OCI-LY7 (cell line): ENCODE measurements around the gene GIGYF1. TPM values are rescaled to one million over a fixed set of nuclear protein-coding genes. Genes with fewer than 3 reads are reported as not detected.

Experiments used
- BruUV-seq: library from RNA; stranded (reverse); fragments of 400-500 nt; replicated peaks from 2 replicates; lab custom pipeline; 2021; lab: Mats Ljungman, UMichigan
- CTCF ChIA-PET: fragments of 300-600 bp; sonication (Branson Sonifier 250); formaldehyde crosslinking; loops from one replicate; lab custom pipeline; 2022; ENCODE audit warnings: antibody characterized with exemption; ENCODE audit not compliant: unreplicated experiment; lab: Charles Lee
- POLR2A ChIA-PET: fragments of 300-600 bp; sonication (Branson Sonifier 250); formaldehyde crosslinking; loops from one replicate; lab custom pipeline; 2022; ENCODE audit warnings: antibody characterized with exemption; lab: Charles Lee
- DNase-seq: peaks from one replicate; pipeline ENCODE4 v3.0.0-alpha.2; 2015; ENCODE audit warnings: low spot score
- H2AFZ ChIP-seq: fragments of 200-600 bp; sonication (generic), shearing (Covaris generic); 2 replicates; pipeline ENCODE4 v1.6.1; 2014; ENCODE audit warnings: mild to moderate bottlenecking, antibody characterized with exemption, low read length, moderate library complexity
- H3K27ac ChIP-seq: fragments of 200-600 bp; sonication (generic); 2 replicates; pipeline ENCODE4 v1.5.1; 2014; ENCODE audit warnings: mixed run types, low read depth, mild to moderate bottlenecking, moderate library complexity, low read length, inconsistent platforms; ENCODE audit not compliant: poor library complexity, severe bottlenecking
- H3K36me3 ChIP-seq: fragments of 200-600 bp; sonication (generic); 2 replicates; pipeline ENCODE4 v1.6.1; 2014; ENCODE audit warnings: mild to moderate bottlenecking, antibody characterized with exemption, low read length, moderate library complexity, mixed read lengths; ENCODE audit not compliant: insufficient read depth
- H3K4me1 ChIP-seq: fragments of 200-600 bp; sonication (generic); 2 replicates; pipeline ENCODE4 v1.5.1; 2014; ENCODE audit warnings: mild to moderate bottlenecking, low read length; ENCODE audit not compliant: insufficient read depth, poor library complexity, severe bottlenecking
- H3K4me2 ChIP-seq: fragments of 200-600 bp; sonication (generic); 2 replicates; pipeline ENCODE4 v1.6.1; 2014; ENCODE audit warnings: mild to moderate bottlenecking, low read length
- H3K4me3 ChIP-seq: fragments of 200-600 bp; sonication (generic); 2 replicates; pipeline ENCODE4 v1.5.1; 2014; ENCODE audit warnings: mild to moderate bottlenecking, low read depth, low read length; ENCODE audit not compliant: poor library complexity, severe bottlenecking
- H3K79me2 ChIP-seq: fragments of 200-600 bp; sonication (generic); 2 replicates; pipeline ENCODE4 v1.6.1; 2016; ENCODE audit warnings: low read depth, mild to moderate bottlenecking, low read length, moderate library complexity, mixed read lengths; ENCODE audit not compliant: insufficient read depth
- H3K9me2 ChIP-seq: fragments of 200-600 bp; sonication (generic); 2 replicates; pipeline ENCODE4 v1.6.1; 2016; ENCODE audit warnings: mild to moderate bottlenecking, low read length, mixed read lengths; ENCODE audit not compliant: insufficient read depth
- H3K9me3 ChIP-seq: fragments of 200-600 bp; sonication (generic); 2 replicates; pipeline ENCODE4 v1.6.1; 2014; ENCODE audit warnings: mild to moderate bottlenecking, mixed run types, low read length, mixed read lengths
- H4K20me1 ChIP-seq: fragments of 200-600 bp; sonication (generic); 2 replicates; pipeline ENCODE4 v1.6.1; 2014; ENCODE audit warnings: mild to moderate bottlenecking, antibody characterized with exemption, low read length, moderate library complexity, mixed read lengths; ENCODE audit not compliant: insufficient read depth
- EZH2phosphoT487 ChIP-seq: fragments of 200-600 bp; sonication (generic); IDR thresholded peaks from 2 replicates; pipeline ENCODE4 v1.6.1; 2018; ENCODE audit warnings: low read depth, borderline replicate concordance, mild to moderate bottlenecking, mixed run types, antibody characterized with exemption, low read length, moderate library complexity, mixed read lengths
- intact Hi-C: fragments of 100-400 bp; cut with micrococcal nuclease; formaldehyde crosslinking; loops from one replicate; pipeline ENCODE4 v1.10.0; 2022; ENCODE audit not compliant: unreplicated experiment
- total RNA-seq, 2 experiments: library from RNA; depleted of rRNA in 1 of 2; stranded (reverse); fragments of >200 nt in 1 of 2; shearing (Covaris generic) in 1 of 2; gene quantifications; 2 replicates each; pipeline ENCODE4 v1.2.3, GENCODE V29; 2014 to 2022
- TF ChIP-seq, protein P1 (sequence below): fragments of 200-600 bp; sonication (generic); conservative IDR thresholded peaks from 2 replicates; pipeline ENCODE4 v1.5.1; 2014; ENCODE audit warnings: mild to moderate bottlenecking, antibody characterized with exemption, low read length, moderate library complexity, mixed read lengths

GIGYF1 gene
- total RNA-seq, 2 experiments from 2014 or later = 40.2 to 52.0 TPM

DNA sequence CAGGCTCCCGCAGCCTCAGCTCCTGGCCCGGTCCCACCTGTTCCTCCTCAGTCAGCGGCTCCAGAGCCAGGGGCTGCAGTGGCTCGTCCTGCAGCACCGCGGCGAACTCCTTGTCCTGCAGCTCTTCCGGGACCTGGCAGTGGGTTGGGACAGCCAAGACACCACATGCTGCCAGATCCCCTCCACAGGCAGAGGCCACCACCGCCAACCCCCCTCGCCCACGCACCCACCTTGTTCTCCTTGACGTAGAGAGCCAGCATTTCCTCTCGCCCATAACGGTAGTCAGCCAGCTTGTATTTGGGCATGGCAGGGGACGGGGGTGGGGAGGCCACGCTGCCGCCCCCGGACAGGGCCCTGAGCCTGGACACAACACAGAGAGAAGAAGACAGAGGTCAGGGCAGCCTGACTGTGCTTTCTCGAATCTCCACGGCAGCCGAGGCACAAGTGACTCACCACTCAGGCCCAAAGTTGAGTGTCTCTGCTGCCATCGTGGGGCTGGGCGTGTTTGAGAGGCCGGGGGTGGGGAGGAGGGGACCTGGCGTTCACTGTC, 6.2 kb downstream of the GIGYF1 start:
- no peak for TF ChIP-seq EZH2phosphoT487
- TF ChIP-seq, protein P1, sequence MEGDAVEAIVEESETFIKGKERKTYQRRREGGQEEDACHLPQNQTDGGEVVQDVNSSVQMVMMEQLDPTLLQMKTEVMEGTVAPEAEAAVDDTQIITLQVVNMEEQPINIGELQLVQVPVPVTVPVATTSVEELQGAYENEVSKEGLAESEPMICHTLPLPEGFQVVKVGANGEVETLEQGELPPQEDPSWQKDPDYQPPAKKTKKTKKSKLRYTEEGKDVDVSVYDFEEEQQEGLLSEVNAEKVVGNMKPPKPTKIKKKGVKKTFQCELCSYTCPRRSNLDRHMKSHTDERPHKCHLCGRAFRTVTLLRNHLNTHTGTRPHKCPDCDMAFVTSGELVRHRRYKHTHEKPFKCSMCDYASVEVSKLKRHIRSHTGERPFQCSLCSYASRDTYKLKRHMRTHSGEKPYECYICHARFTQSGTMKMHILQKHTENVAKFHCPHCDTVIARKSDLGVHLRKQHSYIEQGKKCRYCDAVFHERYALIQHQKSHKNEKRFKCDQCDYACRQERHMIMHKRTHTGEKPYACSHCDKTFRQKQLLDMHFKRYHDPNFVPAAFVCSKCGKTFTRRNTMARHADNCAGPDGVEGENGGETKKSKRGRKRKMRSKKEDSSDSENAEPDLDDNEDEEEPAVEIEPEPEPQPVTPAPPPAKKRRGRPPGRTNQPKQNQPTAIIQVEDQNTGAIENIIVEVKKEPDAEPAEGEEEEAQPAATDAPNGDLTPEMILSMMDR = no peak
- Histone ChIP-seq H3K9me3 (no peaks in the 10 kb centered on the region), H3K4me2 (no peak overlapping the region), H3K9me2 (no peaks in the 10 kb centered on the region), H3K4me1 (peaks cover 21% of the 10 kb centered on the region), H2AFZ (no peak overlapping the region), H3K27ac (no peak overlapping the region), H3K79me2 (peaks cover 36% of the 10 kb centered on the region), H3K36me3 (peaks cover 79% of the 10 kb centered on the region), H4K20me1 (peaks cover 15% of the 10 kb centered on the region), H3K4me3 (no peak overlapping the region)
- DNase-seq = no peak
- ChIA-PET CTCF (no interaction called here), POLR2A (no interaction called here)
- intact Hi-C loops = no loop called here
- no TSS peak for BruUV-seq

DNA sequence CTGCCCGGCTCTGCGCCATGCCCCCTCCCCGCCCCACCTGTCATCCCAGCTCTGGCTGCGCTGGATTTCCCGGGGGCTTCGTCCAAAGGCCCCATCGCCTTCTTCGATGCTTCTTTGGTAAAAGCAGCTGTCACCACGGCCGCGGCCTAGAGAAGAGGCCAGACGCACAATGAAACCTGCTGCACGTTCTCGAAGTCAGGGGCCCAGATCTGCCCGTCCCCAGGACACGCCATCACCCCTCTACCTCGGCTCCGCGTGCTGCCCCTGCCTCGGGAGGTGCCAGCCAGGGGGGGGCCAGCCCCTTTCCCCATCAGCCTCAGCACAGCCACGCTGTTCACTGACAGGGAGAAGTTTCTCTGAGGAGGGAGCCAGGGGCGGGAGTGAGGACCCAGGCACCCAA, 6.8 kb downstream of the GIGYF1 start:
- no peak for DNase-seq
- Histone ChIP-seq H3K4me2 (no peak overlapping the region), H3K27ac (no peak overlapping the region), H3K79me2 (peaks cover 31% of the 10 kb centered on the region), H4K20me1 (peaks cover 9% of the 10 kb centered on the region), H3K4me3 (no peak overlapping the region), H3K4me1 (peaks cover 15% of the 10 kb centered on the region), H2AFZ (no peak overlapping the region), H3K9me2 (no peaks in the 10 kb centered on the region), H3K36me3 (peaks cover 84% of the 10 kb centered on the region), H3K9me3 (no peaks in the 10 kb centered on the region)
- BruUV-seq = no TSS peak
- ChIA-PET POLR2A (no interaction called here), CTCF (interaction anchor here (0.5 kb wide), 1 partner anchor 10 kb away, joined by 4 read pairs; no protein-coding TSS in a partner anchor)
- intact Hi-C loops = no loop called here
- TF ChIP-seq, protein P1 = no peak
- TF ChIP-seq EZH2phosphoT487 = no peak

DNA sequence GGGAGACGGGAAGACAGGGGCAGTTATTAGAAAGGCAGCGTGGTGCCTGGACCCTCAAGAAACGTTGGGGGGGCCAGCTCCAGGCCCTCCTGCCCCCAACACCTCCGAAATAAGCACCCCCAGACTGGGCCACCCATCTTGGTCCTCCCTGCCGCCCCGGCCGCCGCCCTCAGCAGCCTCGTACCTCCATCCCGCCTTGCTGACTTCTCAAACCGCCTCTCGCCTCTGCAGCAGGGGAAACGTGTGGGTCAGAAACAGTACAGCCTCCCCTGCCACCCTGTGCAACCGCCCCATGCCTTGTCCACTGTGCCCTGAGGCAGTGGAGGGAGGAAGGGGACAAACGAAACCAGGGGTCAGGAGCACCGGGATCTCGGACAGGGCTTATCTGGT, 7.2 kb downstream of the GIGYF1 start:
- intact Hi-C loops = no loop called here
- H4K20me1 ChIP-seq = peaks cover 6% of the 10 kb centered on the region
- ChIA-PET POLR2A (no interaction called here), CTCF (interaction anchor here (0.5 kb wide), 1 partner anchor 9 kb away, joined by 4 read pairs; no protein-coding TSS in a partner anchor)
- H3K4me2 ChIP-seq = no peak overlapping the region
- H3K9me3 ChIP-seq = no peaks in the 10 kb centered on the region
- TF ChIP-seq, protein P1 = no peak
- no peak for TF ChIP-seq EZH2phosphoT487
- no TSS peak for BruUV-seq
- H3K9me2 ChIP-seq = no peaks in the 10 kb centered on the region
- peaks cover 26% of the 10 kb centered on the region for H3K79me2 ChIP-seq
- H3K36me3 ChIP-seq = peaks cover 89% of the 10 kb centered on the region
- DNase-seq = no peak
- H3K27ac ChIP-seq = no peak overlapping the region
- H3K4me1 ChIP-seq = peaks cover 11% of the 10 kb centered on the region
- no peak overlapping the region for H2AFZ ChIP-seq
- H3K4me3 ChIP-seq = no peak overlapping the region
